H9 (cell line): ENCODE data around the gene ACVR1C. TPM values are rescaled to one million over a fixed set of nuclear protein-coding genes. Genes with fewer than 3 reads are reported as not detected.

Experiments
- DNase-seq: peaks from one replicate; pipeline ENCODE4 v3.0.0-alpha.2; 2017
- H2AFZ ChIP-seq: one replicate; pipeline ENCODE4 v1.6.1; 2013; ENCODE audit warnings: mild to moderate bottlenecking, low read length, control low read depth, moderate library complexity
- H2AK5ac ChIP-seq: 2 replicates; pipeline ENCODE4 v1.6.1; 2013; ENCODE audit warnings: low read length, control low read depth, mixed read lengths; ENCODE audit not compliant: insufficient read length
- H2BK120ac ChIP-seq: one replicate; pipeline ENCODE4 v1.6.1; 2013; ENCODE audit warnings: low read depth, mild to moderate bottlenecking, low read length, control low read depth, inconsistent platforms; ENCODE audit not compliant: poor library complexity, severe bottlenecking
- H2BK12ac ChIP-seq: 2 replicates; pipeline ENCODE4 v1.6.1; 2013; ENCODE audit warnings: low read length, control low read depth, mixed read lengths, low read depth; ENCODE audit not compliant: insufficient read length
- H2BK15ac ChIP-seq: 2 replicates; pipeline ENCODE4 v1.6.1; 2013; ENCODE audit warnings: low read depth, low read length, control low read depth
- H2BK20ac ChIP-seq: one replicate; pipeline ENCODE4 v1.6.1; 2013; ENCODE audit warnings: low read depth, mild to moderate bottlenecking, low read length, control low read depth, inconsistent platforms; ENCODE audit not compliant: poor library complexity, severe bottlenecking
- H2BK5ac ChIP-seq: 2 replicates; pipeline ENCODE4 v1.6.1; 2013; ENCODE audit warnings: low read length, control low read depth, mixed read lengths; ENCODE audit not compliant: insufficient read length
- H3K14ac ChIP-seq: 2 replicates; pipeline ENCODE4 v1.6.1; 2013; ENCODE audit warnings: low read length, control low read depth; ENCODE audit not compliant: insufficient read depth
- H3K18ac ChIP-seq: 2 replicates; pipeline ENCODE4 v1.6.1; 2013; ENCODE audit warnings: low read depth, mild to moderate bottlenecking, mixed read lengths, low read length, control low read depth; ENCODE audit not compliant: insufficient read length
- H3K23ac ChIP-seq: 2 replicates; pipeline ENCODE4 v1.6.1; 2013; ENCODE audit warnings: low read length, control low read depth, mixed read lengths, low read depth; ENCODE audit not compliant: insufficient read length
- H3K23me2 ChIP-seq: 2 replicates; pipeline ENCODE4 v1.6.1; 2013; ENCODE audit warnings: low read depth, mild to moderate bottlenecking, mixed read lengths, low read length, control low read depth; ENCODE audit not compliant: insufficient read length, poor library complexity, severe bottlenecking
- H3K27ac ChIP-seq: 2 replicates; pipeline ENCODE4 v1.5.1; 2013; ENCODE audit warnings: low read length, control low read depth, mixed read lengths, low read depth; ENCODE audit not compliant: insufficient read length
- H3K27me3 ChIP-seq: 2 replicates; pipeline ENCODE4 v1.6.1; 2013; ENCODE audit warnings: low read length, control low read depth, inconsistent platforms; ENCODE audit not compliant: insufficient read depth
- H3K4ac ChIP-seq: 2 replicates; pipeline ENCODE4 v1.6.1; 2013; ENCODE audit warnings: low read depth, mild to moderate bottlenecking, control low read depth, inconsistent platforms, low read length, moderate library complexity
- H3K4me1 ChIP-seq: 2 replicates; pipeline ENCODE4 v1.6.1; 2013; ENCODE audit warnings: low read length, control low read depth, inconsistent platforms; ENCODE audit not compliant: insufficient read depth
- H3K4me2 ChIP-seq: 2 replicates; pipeline ENCODE4 v1.6.1; 2013; ENCODE audit warnings: low read length, control low read depth, mixed read lengths; ENCODE audit not compliant: insufficient read length, insufficient read depth
- H3K56ac ChIP-seq: 2 replicates; pipeline ENCODE4 v1.6.1; 2013; ENCODE audit warnings: low read depth, mild to moderate bottlenecking, mixed read lengths, low read length, control low read depth; ENCODE audit not compliant: insufficient read length
- H3K79me1 ChIP-seq: 2 replicates; pipeline ENCODE4 v1.6.1; 2013; ENCODE audit warnings: low read depth, mild to moderate bottlenecking, moderate library complexity, low read length, control low read depth, inconsistent platforms; ENCODE audit not compliant: insufficient read depth, poor library complexity, severe bottlenecking
- H3K79me2 ChIP-seq: 2 replicates; pipeline ENCODE4 v1.6.1; 2013; ENCODE audit warnings: low read length, control low read depth, inconsistent platforms; ENCODE audit not compliant: insufficient read depth
- H3K9ac ChIP-seq: 2 replicates; pipeline ENCODE4 v1.6.1; 2013; ENCODE audit warnings: low read length, control low read depth, mixed read lengths; ENCODE audit not compliant: insufficient read length; ENCODE audit errors: extremely low read depth
- H3K9me3 ChIP-seq: one replicate; pipeline ENCODE4 v1.6.1; 2013; ENCODE audit warnings: low read depth, low read length, inconsistent platforms; ENCODE audit not compliant: control insufficient read depth
- H3T11ph ChIP-seq: one replicate; pipeline ENCODE4 v1.6.1; 2013; ENCODE audit warnings: mild to moderate bottlenecking, low read length, control low read depth, inconsistent platforms
- H4K20me1 ChIP-seq: one replicate; pipeline ENCODE4 v1.6.1; 2013; ENCODE audit not compliant: control insufficient read depth, insufficient read length, insufficient read depth
- H4K5ac ChIP-seq: 2 replicates; pipeline ENCODE4 v1.6.1; 2013; ENCODE audit warnings: low read depth, mild to moderate bottlenecking, mixed read lengths, low read length, control low read depth; ENCODE audit not compliant: insufficient read length
- H4K8ac ChIP-seq: replicated peaks from 2 replicates; pipeline ENCODE4 v1.6.1; 2013; ENCODE audit warnings: low read length, control low read depth, mixed read lengths, low read depth; ENCODE audit not compliant: insufficient read length
- H4K91ac ChIP-seq: 2 replicates; pipeline ENCODE4 v1.6.1; 2013; ENCODE audit warnings: low read depth, mild to moderate bottlenecking, moderate library complexity, mixed read lengths, low read length, control low read depth; ENCODE audit not compliant: insufficient read length
- H3K27ac Mint-ChIP-seq, 3 experiments: 2 replicates in 2 of 3; 3 replicates in 1 of 3; pipeline ENCODE4 v1.8.0; 2020 to 2021; ENCODE audit warnings: mixed read lengths in 3 of 3, mild to moderate bottlenecking in 1 of 3, moderate library complexity in 1 of 3
- H3K27me3 Mint-ChIP-seq: 2 replicates; pipeline ENCODE4 v1.8.0; 2021; ENCODE audit warnings: low read depth, mild to moderate bottlenecking, moderate library complexity, mixed read lengths
- H3K36me3 Mint-ChIP-seq, 3 experiments: 2 replicates in 2 of 3; 3 replicates in 1 of 3; pipeline ENCODE4 v1.8.0; 2020 to 2021; ENCODE audit warnings: low read depth in 3 of 3, mixed read lengths in 3 of 3; ENCODE audit not compliant: insufficient read depth in 1 of 3
- H3K4me1 Mint-ChIP-seq, 2 experiments: 2 replicates each; pipeline ENCODE4 v1.8.0; 2020; ENCODE audit warnings: mixed read lengths in 2 of 2
- H3K4me3 Mint-ChIP-seq, 2 experiments: 2 replicates in 1 of 2; 3 replicates in 1 of 2; pipeline ENCODE4 v1.8.0; 2020 to 2021; ENCODE audit warnings: mild to moderate bottlenecking in 2 of 2, mixed read lengths in 2 of 2, moderate library complexity in 1 of 2
- H3K9me3 Mint-ChIP-seq, 2 experiments: 2 replicates in 1 of 2; 3 replicates in 1 of 2; pipeline ENCODE4 v1.8.0; 2020; ENCODE audit warnings: mild to moderate bottlenecking in 2 of 2, mixed read lengths in 2 of 2, moderate library complexity in 1 of 2
- WGBS: extraction: QIAGEN DNeasy Blood & Tissue Kit; methylation state at CpG from one replicate; pipeline ENCODE4 v1.1.7; 2013; ENCODE audit warnings: missing lambda C conversion rate, low lambda C conversion rate, mixed read lengths; ENCODE audit not compliant: insufficient read length; ENCODE audit errors: extremely low coverage; 5-methylcytosine and 5-hydroxymethylcytosine counted together
- total RNA-seq: library from RNA; stranded (reverse); gene quantifications from 2 replicates; pipeline ENCODE4 v1.2.1, GENCODE V29; 2021
- TF ChIP-seq, protein P1 (sequence below): fragments of 200-600 bp; sonication (generic); conservative IDR thresholded peaks from 3 replicates; pipeline ENCODE4 v1.8.0; 2021; ENCODE audit warnings: antibody characterized with exemption, mild to moderate bottlenecking

Gene ACVR1C
- total RNA-seq, 1 experiment from 2014 or later, result 0.81 TPM

DNA sequence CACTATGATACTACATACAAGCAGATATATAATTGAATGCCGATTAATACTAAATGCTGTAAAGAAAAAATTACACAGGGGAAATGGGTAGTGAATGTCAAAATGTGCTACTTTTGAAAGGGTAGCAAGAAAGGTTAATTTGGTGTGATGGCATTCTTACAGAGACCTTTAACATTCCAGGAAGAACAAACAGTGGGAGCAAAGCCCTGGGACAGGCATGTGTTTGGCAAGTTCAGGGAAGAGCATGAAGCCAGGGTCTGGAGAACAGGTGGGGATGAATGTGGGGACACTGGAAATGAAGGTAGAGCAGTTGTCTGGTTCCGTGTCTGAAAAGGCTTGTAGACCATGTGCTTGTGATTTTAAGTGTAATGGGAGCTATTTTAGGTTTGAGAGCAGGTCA lies 102.6 kb downstream of the ACVR1C start:
- Histone ChIP-seq H4K91ac (no peak overlapping the region), H2BK12ac (no peak overlapping the region), H3K9me3 (no peaks in the 10 kb centered on the region), H3K14ac (no peak overlapping the region), H3K9ac (no peak overlapping the region), H3K4me1 (no peaks in the 10 kb centered on the region), H4K8ac (no peak overlapping the region), H3K27me3 (no peaks in the 10 kb centered on the region), H2AK5ac (no peak overlapping the region), H3K79me1 (no peaks in the 10 kb centered on the region), H3K56ac (no peak overlapping the region), H3K18ac (no peak overlapping the region), H2AFZ (no peak overlapping the region), H3K4ac (no peak overlapping the region), H3K23me2 (no peaks in the 10 kb centered on the region), H4K20me1 (no peaks in the 10 kb centered on the region), H3K4me2 (no peak overlapping the region), H2BK15ac (no peak overlapping the region), H3K27ac (no peak overlapping the region), H4K5ac (no peak overlapping the region), H2BK5ac (no peak overlapping the region), H2BK20ac (no peak overlapping the region), H3K79me2 (no peaks in the 10 kb centered on the region), H2BK120ac (no peak overlapping the region), H3T11ph (no peak overlapping the region), H3K23ac (no peak overlapping the region)
- no peaks in the 10 kb centered on the region for H3K36me3 Mint-ChIP-seq
- TF ChIP-seq, protein P1, sequence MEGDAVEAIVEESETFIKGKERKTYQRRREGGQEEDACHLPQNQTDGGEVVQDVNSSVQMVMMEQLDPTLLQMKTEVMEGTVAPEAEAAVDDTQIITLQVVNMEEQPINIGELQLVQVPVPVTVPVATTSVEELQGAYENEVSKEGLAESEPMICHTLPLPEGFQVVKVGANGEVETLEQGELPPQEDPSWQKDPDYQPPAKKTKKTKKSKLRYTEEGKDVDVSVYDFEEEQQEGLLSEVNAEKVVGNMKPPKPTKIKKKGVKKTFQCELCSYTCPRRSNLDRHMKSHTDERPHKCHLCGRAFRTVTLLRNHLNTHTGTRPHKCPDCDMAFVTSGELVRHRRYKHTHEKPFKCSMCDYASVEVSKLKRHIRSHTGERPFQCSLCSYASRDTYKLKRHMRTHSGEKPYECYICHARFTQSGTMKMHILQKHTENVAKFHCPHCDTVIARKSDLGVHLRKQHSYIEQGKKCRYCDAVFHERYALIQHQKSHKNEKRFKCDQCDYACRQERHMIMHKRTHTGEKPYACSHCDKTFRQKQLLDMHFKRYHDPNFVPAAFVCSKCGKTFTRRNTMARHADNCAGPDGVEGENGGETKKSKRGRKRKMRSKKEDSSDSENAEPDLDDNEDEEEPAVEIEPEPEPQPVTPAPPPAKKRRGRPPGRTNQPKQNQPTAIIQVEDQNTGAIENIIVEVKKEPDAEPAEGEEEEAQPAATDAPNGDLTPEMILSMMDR, result no peak
- H3K27ac Mint-ChIP-seq, result no peak overlapping the region; a peak in 1 of 7 replicates
- no peak overlapping the region for H3K4me3 Mint-ChIP-seq
- DNase-seq, result no peak
- WGBS, result no CpG with 5 or more reads among the region's 2 CpGs
- H3K4me1 Mint-ChIP-seq, result no peaks in the 10 kb centered on the region
- H3K9me3 Mint-ChIP-seq, result no peaks in the 10 kb centered on the region
- H3K27me3 Mint-ChIP-seq, result no peaks in the 10 kb centered on the region
